ENCODE results near the gene C9orf72.

- TF ChIP-seq CTCF (conservative IDR thresholded peaks at IDR 0.05; ENCODE audit: low read depth in 2 of 2), result no peak
- no peak for TF ChIP-seq EZH2 (IDR thresholded peaks at IDR 0.05; ENCODE audit: low read depth, unreplicated experiment)
- TF ChIP-seq JUNB (IDR thresholded peaks at IDR 0.05; ENCODE audit: unreplicated experiment), result no peak
- no peak for TF ChIP-seq ETS1 (IDR thresholded peaks at IDR 0.05)
- TF ChIP-seq CREB1 (CRISPR knock-in tag; IDR thresholded peaks at IDR 0.05; ENCODE audit: low read depth), result no peak
Observed at GRCh38 chr9:27523141-27523540, 50.1 kb downstream of the C9orf72 start.
